Kidney (tissue), 14 donors: ENCODE results near the gene GPRASP1. TPM values are rescaled to one million over a fixed set of nuclear protein-coding genes. Genes with fewer than 3 reads are reported as not detected.
"Not testable (repeated sequence)": the region's sequence is repeated elsewhere in the genome, so short reads cannot be mapped to it uniquely, and the experiment has no call there.

Experiments used
- DNase-seq, 5 donors: peaks; one replicate each; pipeline ENCODE4 v3.0.0-alpha.2; 2013 to 2020
- FAIRE-seq: peaks from 2 replicates; lab custom pipeline; 2012; peaks lifted over from hg19 to GRCh38; lab: Jason Lieb, UNC
- H3K27ac ChIP-seq, 2 donors: one replicate each; pipeline ENCODE4 v1.7.0; 2013; ENCODE audit warnings: low read depth in 2 of 2, low read length in 2 of 2, inconsistent platforms in 1 of 2
- H3K27me3 ChIP-seq: one replicate; pipeline ENCODE4 v1.7.1; 2013; ENCODE audit warnings: low read length, inconsistent platforms; ENCODE audit not compliant: control insufficient read depth, insufficient read depth
- H3K36me3 ChIP-seq, 3 donors: one replicate each; pipeline versions ENCODE4 v1.7.0 to v1.7.1; 2013; ENCODE audit warnings: low read length in 3 of 3, control low read depth in 1 of 3, inconsistent platforms in 1 of 3; ENCODE audit not compliant: insufficient read depth in 3 of 3, control insufficient read depth in 2 of 3
- H3K4me1 ChIP-seq, 3 donors: one replicate each; pipeline versions ENCODE4 v1.7.0 to v1.7.1; 2013; ENCODE audit warnings: low read length in 3 of 3, inconsistent platforms in 1 of 3, low read depth in 1 of 3; ENCODE audit not compliant: control insufficient read depth in 2 of 3, insufficient read depth in 2 of 3
- H3K4me3 ChIP-seq, 3 donors: one replicate each; pipeline versions ENCODE4 v1.7.0 to v1.8.1; 2013; ENCODE audit warnings: low read length in 3 of 3, control low read depth in 1 of 3, inconsistent platforms in 1 of 3
- H3K9ac ChIP-seq, 3 donors: one replicate each; pipeline versions ENCODE4 v1.7.0 to v1.7.1; 2013; ENCODE audit warnings: low read length in 3 of 3, control low read depth in 1 of 3, inconsistent platforms in 1 of 3
- H3K9me3 ChIP-seq, 3 donors: one replicate each; pipeline versions ENCODE4 v1.7.0 to v1.7.1; 2013; ENCODE audit warnings: low read length in 3 of 3, control low read depth in 1 of 3, inconsistent platforms in 1 of 3; ENCODE audit not compliant: control insufficient read depth in 2 of 3, insufficient read depth in 1 of 3
- intact Hi-C: fragments of 100-400 bp; cut with DNase I; formaldehyde crosslinking; loops from one replicate; pipeline ENCODE4 v1.11.1; 2022
- polyA plus RNA-seq: library from polyadenylated mRNA; stranded (reverse); fragments of 350-450 nt; fragmentation: Illumina TruSeq; extraction: RNeasy Lipid Tissue Mini Kit (QIAGEN cat#74804); gene quantifications from one replicate; pipeline ENCODE4 v1.2.3, GENCODE V29; 2014; ENCODE audit warnings: low read depth, low replicate concordance; ENCODE audit not compliant: insufficient read depth
- total RNA-seq: library from RNA; stranded (reverse); fragmentation: NEBNext Ultra II Directional; extraction: Animal tissue kit (Norgen Biotek cat#: 25700); gene quantifications from one replicate; pipeline ENCODE4 v1.2.1, GENCODE V29; 2021
- TF ChIP-seq, protein P1 (sequence below): IDR thresholded peaks from 3 replicates; pipeline ENCODE4 v1.5.1; 2012; ENCODE audit warnings: mild to moderate bottlenecking, moderate library complexity, borderline replicate concordance; ENCODE audit not compliant: insufficient read depth; ENCODE audit errors: extremely low read depth
- donor health status: control.
- donor health status: control.
- donor health status: control.
- donor health status: control.
- donor health status: control.
- donor health status: DM: yes; HTN: yes; CAD: no.
- donor health status: Normal renal cell carcinoma (clear cell type).

GPRASP1 gene
- total and polyA plus RNA-seq, 2 donors from 2014 or later = 4.8 to 8.1 TPM

DNA sequence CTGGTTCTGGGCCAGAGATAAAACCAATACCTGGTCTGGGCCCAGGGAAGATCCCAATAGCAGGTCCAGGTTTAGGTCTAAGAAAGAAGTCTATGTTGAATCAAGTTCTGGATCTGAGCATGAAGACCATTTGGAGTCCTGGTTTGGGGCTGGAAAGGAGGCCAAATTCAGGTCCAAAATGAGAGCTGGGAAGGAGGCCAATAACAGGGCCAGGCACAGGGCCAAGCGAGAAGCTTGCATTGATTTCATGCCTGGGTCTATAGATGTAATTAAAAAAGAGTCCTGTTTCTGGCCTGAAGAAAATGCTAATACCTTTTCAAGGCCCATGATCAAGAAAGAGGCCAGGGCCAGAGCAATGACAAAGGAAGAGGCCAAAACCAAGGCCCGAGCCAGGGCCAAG, 3.4 kb downstream of the GPRASP1 start:
- Histone ChIP-seq H3K27me3 (no peaks in the 10 kb centered on the region), H3K27ac (no peak overlapping the region), H3K36me3 (peaks cover 0 to 3% (median 0%) of the 10 kb centered on the region in 3 donors), H3K4me3 (no peak overlapping the region), H3K9ac (no peak overlapping the region), H3K4me1 (no peaks in the 10 kb centered on the region), H3K9me3 (no peaks in the 10 kb centered on the region)
- FAIRE-seq (no peak), DNase-seq (no peak)
- TF ChIP-seq, protein P1, sequence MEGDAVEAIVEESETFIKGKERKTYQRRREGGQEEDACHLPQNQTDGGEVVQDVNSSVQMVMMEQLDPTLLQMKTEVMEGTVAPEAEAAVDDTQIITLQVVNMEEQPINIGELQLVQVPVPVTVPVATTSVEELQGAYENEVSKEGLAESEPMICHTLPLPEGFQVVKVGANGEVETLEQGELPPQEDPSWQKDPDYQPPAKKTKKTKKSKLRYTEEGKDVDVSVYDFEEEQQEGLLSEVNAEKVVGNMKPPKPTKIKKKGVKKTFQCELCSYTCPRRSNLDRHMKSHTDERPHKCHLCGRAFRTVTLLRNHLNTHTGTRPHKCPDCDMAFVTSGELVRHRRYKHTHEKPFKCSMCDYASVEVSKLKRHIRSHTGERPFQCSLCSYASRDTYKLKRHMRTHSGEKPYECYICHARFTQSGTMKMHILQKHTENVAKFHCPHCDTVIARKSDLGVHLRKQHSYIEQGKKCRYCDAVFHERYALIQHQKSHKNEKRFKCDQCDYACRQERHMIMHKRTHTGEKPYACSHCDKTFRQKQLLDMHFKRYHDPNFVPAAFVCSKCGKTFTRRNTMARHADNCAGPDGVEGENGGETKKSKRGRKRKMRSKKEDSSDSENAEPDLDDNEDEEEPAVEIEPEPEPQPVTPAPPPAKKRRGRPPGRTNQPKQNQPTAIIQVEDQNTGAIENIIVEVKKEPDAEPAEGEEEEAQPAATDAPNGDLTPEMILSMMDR = no peak
- intact Hi-C loops = no loop called here

DNA sequence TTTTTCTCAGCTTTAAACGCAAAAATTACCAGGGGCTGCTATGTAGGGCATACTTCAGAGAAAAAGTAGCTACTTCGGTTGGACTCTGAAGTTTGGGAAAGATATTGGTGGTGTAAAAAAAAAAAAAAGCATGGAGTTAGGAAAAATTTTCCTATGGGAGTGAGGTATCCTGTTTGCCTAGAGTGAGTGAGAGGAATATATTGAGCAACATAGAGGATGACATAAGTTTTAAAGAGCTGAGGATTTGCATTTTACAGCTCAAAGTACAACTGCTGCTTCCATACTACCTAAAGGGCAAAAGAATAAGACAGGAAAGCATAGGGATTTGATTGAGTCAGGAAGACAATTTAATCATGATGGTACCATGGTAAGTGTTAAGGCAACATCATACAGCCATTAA, 7.3 kb downstream of the GPRASP1 start:
- no peaks in the 10 kb centered on the region for H3K9me3 ChIP-seq
- TF ChIP-seq, protein P1 = no peak
- H3K36me3 ChIP-seq = peaks cover 0 to 3% (median 0%) of the 10 kb centered on the region in 3 donors
- no peaks in the 10 kb centered on the region for H3K4me1 ChIP-seq
- H3K4me3 ChIP-seq = no peak overlapping the region
- H3K9ac ChIP-seq = no peak overlapping the region
- no peak for DNase-seq
- FAIRE-seq = no peak
- intact Hi-C loops = no loop called here
- no peaks in the 10 kb centered on the region for H3K27me3 ChIP-seq
- H3K27ac ChIP-seq = no peak overlapping the region

DNA sequence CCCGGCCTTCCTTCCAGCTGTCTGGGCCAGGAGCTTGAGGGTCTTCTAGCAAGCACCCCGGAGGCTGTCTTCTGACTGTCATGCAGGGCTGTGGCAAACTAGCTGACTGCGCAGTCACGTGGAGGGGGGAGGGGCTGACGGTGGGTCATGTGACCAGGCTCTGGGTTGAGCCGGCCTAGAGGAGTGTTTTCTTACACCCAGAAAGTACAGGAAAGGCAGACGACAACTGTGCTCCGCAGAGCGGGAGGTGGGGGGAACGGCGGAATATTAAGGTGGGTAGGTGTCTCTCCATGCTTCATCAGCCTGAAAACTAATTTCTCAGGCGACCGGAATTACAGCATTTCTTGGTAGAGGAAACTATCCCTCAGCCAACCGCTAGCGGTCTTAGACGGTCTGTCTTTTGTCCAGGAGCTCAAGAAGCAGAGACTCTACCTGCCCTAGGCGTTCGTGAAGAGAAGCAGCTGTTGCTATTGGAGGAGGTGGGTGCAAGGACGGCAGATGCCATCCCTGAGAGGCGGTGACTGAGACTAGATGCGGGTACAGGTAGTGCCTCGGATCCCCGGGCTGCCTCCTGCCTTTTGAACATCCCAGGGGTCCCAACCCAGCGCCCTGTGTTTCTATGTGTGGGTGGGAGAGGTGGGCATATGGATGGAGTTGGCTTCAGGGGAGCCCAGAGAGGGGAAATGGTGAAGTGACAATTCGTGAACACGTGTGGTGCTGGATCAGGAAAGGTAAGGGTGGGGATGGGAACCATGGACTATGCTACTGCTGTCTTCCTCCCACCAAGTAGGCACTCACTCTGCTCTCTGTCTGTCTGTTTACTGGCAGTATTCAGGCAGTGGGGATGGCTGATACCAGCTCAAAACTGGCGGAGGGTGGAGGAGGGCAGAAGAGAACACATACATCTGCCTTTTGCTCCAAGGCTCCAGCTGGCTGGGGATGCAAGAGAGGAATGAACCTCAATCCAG, 8.8 kb downstream of the GPRASP1 start:
- DNase-seq (peak; percentile 87 to 95 (median 89)), FAIRE-seq (peak; percentile 8)
- intact Hi-C loops = no loop called here
- Histone ChIP-seq H3K9ac (peak overlapping the region; percentile 66 to 73 (median 73)), H3K36me3 (no peaks in the 10 kb centered on the region), H3K27me3 (no peaks in the 10 kb centered on the region), H3K4me1 (no peaks in the 10 kb centered on the region), H3K4me3 (peak overlapping the region; percentile 76 to 82 (median 76)), H3K9me3 (no peaks in the 10 kb centered on the region), H3K27ac (peak overlapping the region; percentile 32 to 54)
- TF ChIP-seq, protein P1 = no peak

DNA sequence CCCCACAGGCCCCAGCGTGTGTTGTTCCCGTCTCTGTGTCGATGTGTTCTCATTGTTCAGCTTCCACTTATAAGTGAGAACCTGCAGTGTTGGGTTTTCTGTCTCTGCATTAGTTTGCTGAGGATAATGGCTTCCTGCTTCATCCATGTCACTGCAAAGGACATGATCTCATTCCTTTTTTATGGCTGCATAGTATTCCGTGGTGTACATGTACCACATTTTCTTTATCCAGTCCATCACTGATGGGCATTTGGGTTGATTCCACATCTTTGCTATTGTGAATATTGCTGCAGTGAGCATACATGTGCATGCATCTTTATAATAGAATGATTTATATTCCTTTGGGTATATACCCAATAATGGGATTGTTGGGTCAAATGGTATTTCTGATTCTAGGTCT, 12.5 kb downstream of the GPRASP1 start:
- H3K27ac ChIP-seq, H3K36me3 ChIP-seq, H3K9ac ChIP-seq, FAIRE-seq, H3K4me3 ChIP-seq, H3K27me3 ChIP-seq, DNase-seq, H3K9me3 ChIP-seq, H3K4me1 ChIP-seq, intact Hi-C loops: not testable (repeated sequence)

DNA sequence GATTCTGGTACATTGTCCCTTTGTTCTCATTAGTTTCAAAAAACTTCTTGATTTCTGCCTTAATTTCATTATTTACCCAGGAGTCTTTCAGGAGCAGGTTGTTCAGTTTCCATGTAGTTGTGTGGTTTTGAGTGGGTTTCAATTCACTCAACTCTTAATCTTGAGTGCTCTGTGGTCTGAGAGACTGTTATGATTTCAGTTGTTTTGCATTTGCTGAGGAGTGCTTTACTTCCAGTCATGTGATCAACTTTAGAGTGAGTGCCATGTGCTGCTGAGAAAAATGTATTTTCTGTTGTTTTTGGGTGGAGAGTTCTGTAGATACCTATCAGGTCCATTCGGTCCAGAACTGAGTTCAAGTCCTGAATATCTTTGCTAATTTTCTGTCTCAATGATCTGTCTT, 15.8 kb downstream of the GPRASP1 start:
- H3K27ac ChIP-seq, H3K4me1 ChIP-seq, H3K9ac ChIP-seq, intact Hi-C loops, H3K27me3 ChIP-seq, DNase-seq, FAIRE-seq, H3K36me3 ChIP-seq, H3K9me3 ChIP-seq, H3K4me3 ChIP-seq: not testable (repeated sequence)
